ENCODE measurements around the gene CARD14.
"Not testable (repeated sequence)": the region's sequence is repeated elsewhere in the genome, so short reads cannot be mapped to it uniquely, and the experiment has no call there.

The CARD14 gene

DNA sequence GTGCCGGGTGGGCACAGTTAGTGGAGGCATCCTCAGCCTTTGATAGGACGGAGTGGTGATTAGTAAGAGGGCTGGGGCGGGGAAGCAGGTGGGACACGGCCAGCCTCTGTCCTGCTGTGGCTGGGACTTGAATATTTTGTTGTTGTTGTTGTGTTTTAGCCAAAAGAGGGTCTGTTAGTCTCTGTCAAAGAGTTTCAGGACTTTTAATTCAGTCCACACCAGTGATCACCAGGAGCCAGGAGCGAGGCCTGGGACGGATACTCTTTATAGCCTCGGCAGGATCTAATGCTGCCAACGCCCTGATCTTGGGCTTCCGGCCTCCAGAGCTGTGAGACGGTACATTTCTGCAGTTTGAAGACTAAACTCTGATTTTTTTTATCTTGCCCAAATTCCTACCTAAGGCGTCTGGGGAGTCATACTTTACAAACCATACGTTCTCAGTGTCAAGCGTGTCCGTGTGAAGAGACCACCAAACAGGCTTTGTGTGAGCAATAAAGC, 87.9 kb downstream of the CARD14 start:
- no peak for DNase-seq

DNA sequence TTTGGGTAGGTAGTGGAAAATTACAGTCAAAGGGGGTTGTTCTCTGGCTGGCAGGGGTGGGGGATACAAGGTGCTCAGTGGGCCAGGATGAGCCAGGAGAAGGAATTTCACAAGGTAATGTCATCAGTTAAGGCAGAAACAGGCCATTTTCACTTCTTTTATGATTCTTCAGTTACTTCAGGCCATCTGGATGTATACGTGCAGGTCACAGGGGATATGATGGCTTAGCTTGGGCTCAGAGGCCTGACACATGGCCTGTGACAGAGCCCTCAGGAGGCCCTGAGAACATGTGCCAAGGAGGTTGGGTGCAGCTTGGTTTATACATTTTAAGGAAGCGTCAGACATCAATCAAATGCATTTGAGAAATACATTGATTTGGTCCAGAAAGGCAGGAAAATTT, 88.5 kb downstream of the CARD14 start:
- DNase-seq, result not testable (repeated sequence)
